K562 (cell line): ENCODE measurements around the gene PATL1. TPM values are rescaled to one million over a fixed set of nuclear protein-coding genes. Genes with fewer than 3 reads are reported as not detected.

ENCODE experiments used
- E2F3 ChIP-seq: fragments of 250-450 bp; sonication (Bioruptor Pico); IDR thresholded peaks from 2 replicates; pipeline ENCODE4 v1.4.0; 2020; ENCODE audit warnings: mild to moderate bottlenecking
- HDAC1 ChIP-seq, 2 experiments: fragments of 450-650 bp; IDR thresholded peaks; 2 replicates each; pipeline ENCODE4 v1.6.1; 2016 to 2017; ENCODE audit warnings: inconsistent platforms in 1 of 2, mild to moderate bottlenecking in 1 of 2, moderate library complexity in 1 of 2
- KDM5B ChIP-seq: fragments of 200-600 bp; sonication (generic); IDR thresholded peaks from 2 replicates; pipeline ENCODE4 v1.6.1; 2012; ENCODE audit warnings: low read depth, mild to moderate bottlenecking, moderate library complexity, low read length, control low read depth, inconsistent platforms; ENCODE audit not compliant: insufficient replicate concordance
- MTA1 ChIP-seq: fragments of 450-650 bp; IDR thresholded peaks from 2 replicates; pipeline ENCODE4 v1.6.1; 2017; ENCODE audit warnings: borderline replicate concordance
- NCOA2 ChIP-seq, 2 experiments: fragments of 450-650 bp; IDR thresholded peaks; 2 replicates each; pipeline ENCODE4 v1.6.1; 2018; ENCODE audit warnings: mild to moderate bottlenecking in 2 of 2, moderate library complexity in 1 of 2; ENCODE audit not compliant: partially characterized antibody in 2 of 2
- NFE2 ChIP-seq: IDR thresholded peaks from 2 replicates; pipeline ENCODE4 v1.6.1; 2014; ENCODE audit warnings: antibody characterized with exemption, low read depth
- NR3C1 ChIP-seq: sonication (generic); formaldehyde crosslinking; IDR thresholded peaks from 2 replicates; pipeline ENCODE4 v1.8.1; 2022; ENCODE audit warnings: missing genetic modification reagents
- POLR2AphosphoS5 ChIP-seq: IDR thresholded peaks from 2 replicates; pipeline ENCODE4 v1.6.1; 2011; ENCODE audit warnings: mild to moderate bottlenecking, low read depth, low read length, moderate library complexity; ENCODE audit not compliant: control insufficient read depth, insufficient read depth
- PRMT5 ChIP-seq: sonication (generic); formaldehyde crosslinking; IDR thresholded peaks from 2 replicates; pipeline ENCODE4 v1.5.0; 2020; ENCODE audit warnings: missing genetic modification reagents
- RAD21 ChIP-seq, 2 experiments: fragments of 250-450 bp in 1 of 2; fragments of 450-650 bp in 1 of 2; sonication (Bioruptor Pico) in 1 of 2; formaldehyde crosslinking in 1 of 2; IDR thresholded peaks in 1 of 2; conservative IDR thresholded peaks in 1 of 2; 2 replicates each; pipeline versions ENCODE4 v1.4.0 to v1.8.0; 2020 to 2022; ENCODE audit warnings: mild to moderate bottlenecking in 2 of 2, moderate library complexity in 1 of 2
- RNF2 ChIP-seq: sonication (generic); IDR thresholded peaks from 2 replicates; pipeline ENCODE4 v1.6.1; 2016
- SAP30 ChIP-seq: fragments of 200-600 bp; sonication (generic); IDR thresholded peaks from 2 replicates; pipeline ENCODE4 v1.6.1; 2012; ENCODE audit warnings: borderline replicate concordance, low read depth, mild to moderate bottlenecking, moderate library complexity, low read length, control low read depth, inconsistent platforms; ENCODE audit not compliant: insufficient read depth, poor library complexity, severe bottlenecking
- SUPT5H ChIP-seq: fragments of 450-650 bp; IDR thresholded peaks from 2 replicates; pipeline ENCODE4 v1.6.1; 2016
- TAF1 ChIP-seq: IDR thresholded peaks from 2 replicates; pipeline ENCODE4 v1.6.1; 2011; ENCODE audit warnings: mild to moderate bottlenecking, low read length, moderate library complexity; ENCODE audit not compliant: insufficient read depth, control insufficient read depth, severe bottlenecking; ENCODE audit errors: extremely low read depth
- TCFL5 ChIP-seq: fragments of 250-450 bp; sonication (Bioruptor Pico); conservative IDR thresholded peaks from 2 replicates; pipeline ENCODE4 v1.6.1; 2021; ENCODE audit warnings: mild to moderate bottlenecking, moderate library complexity, matching md5 sums
- ZFX ChIP-seq: sonication (generic); formaldehyde crosslinking; IDR thresholded peaks from 2 replicates; pipeline ENCODE4 v1.8.0; 2022; ENCODE audit warnings: mild to moderate bottlenecking, missing genetic modification reagents, moderate library complexity
- ZNF134 ChIP-seq: fragments of 250-450 bp; sonication (Bioruptor Pico); conservative IDR thresholded peaks from 2 replicates; pipeline ENCODE4 v1.4.0; 2020
- ZNF561 ChIP-seq: fragments of 450-650 bp; formaldehyde crosslinking; conservative IDR thresholded peaks from 2 replicates; pipeline ENCODE4 v1.4.0; 2020; ENCODE audit warnings: mild to moderate bottlenecking, moderate library complexity
- ZNF79 ChIP-seq: fragments of 250-450 bp; sonication (Bioruptor Pico); IDR thresholded peaks from 2 replicates; pipeline ENCODE4 v1.4.0; 2020; ENCODE audit warnings: low read depth, mild to moderate bottlenecking, moderate library complexity
- polyA plus RNA-seq, 8 experiments: library from polyadenylated mRNA; depleted of rRNA in 4 of 8; stranded (reverse) in 5 of 8; unstranded in 3 of 8; fragments of >200 nt; fragmentation: Nextera tagmentation in 2 of 8; fragmentation: Illumina TruSeq in 1 of 8; extraction: Ambion mirVana in 2 of 8; extraction: Trizol in 1 of 8; gene quantifications; 2 replicates each; pipeline versions ENCODE4 v1.2.1 to v1.2.3, GENCODE V29; 2011 to 2014; ENCODE audit warnings: inconsistent platforms in 1 of 8, missing spikeins in 1 of 8
- total RNA-seq, 7 experiments: library from RNA; depleted of rRNA in 6 of 7; stranded (reverse); fragments of >200 nt in 6 of 7; fragmentation: Illumina TruSeq in 2 of 7; extraction: Trizol in 2 of 7; gene quantifications; 2 replicates each; pipeline versions ENCODE4 v1.2.1 to v1.2.3, GENCODE V29; 2011 to 2021; ENCODE audit warnings: low replicate concordance in 1 of 7
- TF ChIP-seq, protein P1 (sequence below): sonication (generic); formaldehyde crosslinking; IDR thresholded peaks from 2 replicates; pipeline ENCODE4 v1.8.0; 2022; ENCODE audit warnings: missing genetic modification reagents, mild to moderate bottlenecking, moderate library complexity, borderline replicate concordance
- TF ChIP-seq, protein P2 (sequence below): fragments of 450-650 bp; conservative IDR thresholded peaks from 2 replicates; pipeline ENCODE4 v1.6.1; 2016; ENCODE audit warnings: missing genetic modification characterization, low read depth, mild to moderate bottlenecking, missing compliant biosample characterization, moderate library complexity
- TF ChIP-seq, protein P3 (sequence below): fragments of 450-650 bp; formaldehyde crosslinking; IDR thresholded peaks from 2 replicates; pipeline ENCODE4 v1.4.0; 2020; ENCODE audit warnings: mild to moderate bottlenecking, moderate library complexity
- TF ChIP-seq, protein P4 (sequence below): IDR thresholded peaks from 2 replicates; pipeline ENCODE4 v1.6.1; 2011; ENCODE audit not compliant: insufficient read length; ENCODE audit errors: extremely low read depth

The PATL1 gene
- total and polyA plus RNA-seq, 9 of the 15 experiments (the other 6 are each of a cell fraction or from before 2014, with no cell fraction given), result 3.2 to 48.0 (median 16.4) TPM

DNA sequence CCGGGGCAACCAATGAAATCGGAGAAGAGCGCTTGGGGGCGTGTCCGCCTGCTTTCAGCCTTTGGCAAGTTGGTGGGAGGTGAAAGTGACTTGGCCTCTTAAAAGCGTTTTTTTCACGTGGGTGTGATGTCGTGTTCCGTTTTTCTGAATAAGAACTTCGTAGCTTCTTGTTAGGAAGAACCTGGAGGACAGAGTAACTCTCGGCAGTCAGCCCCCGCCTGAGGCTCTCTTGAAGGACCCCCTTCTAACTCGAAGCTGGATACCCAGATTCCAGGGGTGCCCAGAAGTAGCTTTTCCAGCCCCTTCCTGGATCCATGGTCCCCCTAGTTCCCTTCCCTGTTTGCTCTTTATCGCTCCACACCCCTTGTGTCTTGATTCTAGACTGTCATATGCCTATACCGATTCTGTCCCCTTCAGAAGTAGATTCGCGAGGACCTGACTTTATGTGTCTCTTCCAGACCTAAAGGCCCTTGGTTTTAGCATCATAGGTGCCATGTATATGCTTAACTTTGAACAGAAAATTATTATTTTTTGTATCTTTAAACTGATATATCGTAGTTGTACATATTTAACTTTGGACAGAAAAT is 52.3 kb downstream of the PATL1 start (continued):
- TF ChIP-seq, protein P1, sequence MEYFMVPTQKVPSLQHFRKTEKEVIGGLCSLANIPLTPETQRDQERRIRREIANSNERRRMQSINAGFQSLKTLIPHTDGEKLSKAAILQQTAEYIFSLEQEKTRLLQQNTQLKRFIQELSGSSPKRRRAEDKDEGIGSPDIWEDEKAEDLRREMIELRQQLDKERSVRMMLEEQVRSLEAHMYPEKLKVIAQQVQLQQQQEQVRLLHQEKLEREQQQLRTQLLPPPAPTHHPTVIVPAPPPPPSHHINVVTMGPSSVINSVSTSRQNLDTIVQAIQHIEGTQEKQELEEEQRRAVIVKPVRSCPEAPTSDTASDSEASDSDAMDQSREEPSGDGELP (CRISPR knock-in tag), result peak; percentile 69; the same call in 1 of the 2 replicates
- TF ChIP-seq NFE2 (no peak), ZNF134 (CRISPR knock-in tag) (no peak), PRMT5 (CRISPR knock-in tag) (no peak), TAF1 (peak; percentile 53), HDAC1 (IDR thresholded peaks at IDR 0.05) (peak in 1 of 2 experiments; percentile 56; a peak in 1 of 4 replicates), SAP30 (peak; percentile 60), MTA1 (no peak), RAD21 (CRISPR knock-in tag; conservative IDR thresholded peaks at IDR 0.05 in 1 of 2, IDR thresholded peaks at IDR 0.05 in 1 of 2) (no peak), NCOA2 (IDR thresholded peaks at IDR 0.05; ENCODE audit: partially characterized antibody in 2 of 2) (no peak), SUPT5H (peak; percentile 74), KDM5B (peak; percentile 76), E2F3 (peak; percentile 22; the same call in 1 of the 2 replicates), RNF2 (0 out of 2 replicates have a peak, but pooled peaks have one; percentile 28), NR3C1 (CRISPR knock-in tag) (no peak), POLR2AphosphoS5 (0 out of 2 replicates have a peak, but pooled peaks have one; percentile 29), ZFX (CRISPR knock-in tag) (peak; percentile 47), ZNF79 (CRISPR knock-in tag) (0 out of 2 replicates have a peak, but pooled peaks have one; percentile 12), TCFL5 (no peak), ZNF561 (0 out of 2 replicates have a peak, but pooled peaks have one; percentile 7)
- TF ChIP-seq, protein P2, sequence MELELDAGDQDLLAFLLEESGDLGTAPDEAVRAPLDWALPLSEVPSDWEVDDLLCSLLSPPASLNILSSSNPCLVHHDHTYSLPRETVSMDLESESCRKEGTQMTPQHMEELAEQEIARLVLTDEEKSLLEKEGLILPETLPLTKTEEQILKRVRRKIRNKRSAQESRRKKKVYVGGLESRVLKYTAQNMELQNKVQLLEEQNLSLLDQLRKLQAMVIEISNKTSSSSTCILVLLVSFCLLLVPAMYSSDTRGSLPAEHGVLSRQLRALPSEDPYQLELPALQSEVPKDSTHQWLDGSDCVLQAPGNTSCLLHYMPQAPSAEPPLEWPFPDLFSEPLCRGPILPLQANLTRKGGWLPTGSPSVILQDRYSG (tag), result no peak
- TF ChIP-seq, protein P3, sequence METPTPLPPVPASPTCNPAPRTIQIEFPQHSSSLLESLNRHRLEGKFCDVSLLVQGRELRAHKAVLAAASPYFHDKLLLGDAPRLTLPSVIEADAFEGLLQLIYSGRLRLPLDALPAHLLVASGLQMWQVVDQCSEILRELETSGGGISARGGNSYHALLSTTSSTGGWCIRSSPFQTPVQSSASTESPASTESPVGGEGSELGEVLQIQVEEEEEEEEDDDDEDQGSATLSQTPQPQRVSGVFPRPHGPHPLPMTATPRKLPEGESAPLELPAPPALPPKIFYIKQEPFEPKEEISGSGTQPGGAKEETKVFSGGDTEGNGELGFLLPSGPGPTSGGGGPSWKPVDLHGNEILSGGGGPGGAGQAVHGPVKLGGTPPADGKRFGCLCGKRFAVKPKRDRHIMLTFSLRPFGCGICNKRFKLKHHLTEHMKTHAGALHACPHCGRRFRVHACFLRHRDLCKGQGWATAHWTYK, result peak; percentile 61; the same call in 1 of the 2 replicates
- TF ChIP-seq, protein P4, sequence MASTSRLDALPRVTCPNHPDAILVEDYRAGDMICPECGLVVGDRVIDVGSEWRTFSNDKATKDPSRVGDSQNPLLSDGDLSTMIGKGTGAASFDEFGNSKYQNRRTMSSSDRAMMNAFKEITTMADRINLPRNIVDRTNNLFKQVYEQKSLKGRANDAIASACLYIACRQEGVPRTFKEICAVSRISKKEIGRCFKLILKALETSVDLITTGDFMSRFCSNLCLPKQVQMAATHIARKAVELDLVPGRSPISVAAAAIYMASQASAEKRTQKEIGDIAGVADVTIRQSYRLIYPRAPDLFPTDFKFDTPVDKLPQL, result peak; percentile 33
